Posterior cingulate gyrus (tissue), 11 donors: ENCODE results near the gene ARL6IP5.

Experiments used
- DNase-seq, 10 donors: peaks; one replicate each; pipeline versions ENCODE4 v3.0.0 to v3.0.0-alpha.2; 2020 to 2021; ENCODE audit warnings: mixed read lengths in 3 of 10
- intact Hi-C: fragments of 100-400 bp; cut with DNase I; formaldehyde crosslinking; loops from one replicate; pipeline ENCODE4 v1.15.1; 2023

ARL6IP5 gene

DNA sequence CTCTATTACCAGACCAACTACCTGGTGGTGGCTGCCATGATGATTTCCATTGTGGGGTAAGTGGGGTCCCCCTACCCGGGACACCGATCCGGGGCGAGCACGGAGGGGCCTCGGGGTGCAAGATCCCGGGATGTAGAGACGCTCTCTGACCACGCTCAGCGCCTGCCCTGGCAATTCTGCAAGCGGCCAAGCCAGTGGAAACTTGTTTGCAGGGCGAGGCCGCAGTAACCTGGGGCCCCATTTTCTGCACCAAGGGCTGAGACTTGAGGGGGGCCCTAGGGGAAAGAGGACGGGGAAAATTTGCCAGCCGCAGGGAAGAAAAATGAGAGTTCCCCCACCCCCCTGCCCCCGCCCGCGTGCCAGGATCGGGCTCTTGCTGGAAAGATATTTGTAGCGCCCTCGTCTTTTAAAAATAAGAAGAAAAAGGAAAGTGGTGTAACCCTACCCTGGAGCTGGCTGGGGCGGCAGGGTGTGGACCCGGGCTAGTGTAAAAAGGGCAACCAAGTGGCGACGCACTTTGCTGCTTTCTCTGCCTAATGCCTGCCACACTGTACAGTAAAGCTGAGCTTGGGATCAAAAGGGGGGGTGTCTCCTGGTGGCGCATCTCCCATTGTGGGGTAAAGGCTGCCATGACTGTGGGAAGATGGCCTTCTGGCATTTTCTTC, 563 bp downstream of the ARL6IP5 start:
- DNase-seq, result peak in 8 of 10 donors; percentile 16 to 88 (median 56)
- intact Hi-C loops, result no loop called here

DNA sequence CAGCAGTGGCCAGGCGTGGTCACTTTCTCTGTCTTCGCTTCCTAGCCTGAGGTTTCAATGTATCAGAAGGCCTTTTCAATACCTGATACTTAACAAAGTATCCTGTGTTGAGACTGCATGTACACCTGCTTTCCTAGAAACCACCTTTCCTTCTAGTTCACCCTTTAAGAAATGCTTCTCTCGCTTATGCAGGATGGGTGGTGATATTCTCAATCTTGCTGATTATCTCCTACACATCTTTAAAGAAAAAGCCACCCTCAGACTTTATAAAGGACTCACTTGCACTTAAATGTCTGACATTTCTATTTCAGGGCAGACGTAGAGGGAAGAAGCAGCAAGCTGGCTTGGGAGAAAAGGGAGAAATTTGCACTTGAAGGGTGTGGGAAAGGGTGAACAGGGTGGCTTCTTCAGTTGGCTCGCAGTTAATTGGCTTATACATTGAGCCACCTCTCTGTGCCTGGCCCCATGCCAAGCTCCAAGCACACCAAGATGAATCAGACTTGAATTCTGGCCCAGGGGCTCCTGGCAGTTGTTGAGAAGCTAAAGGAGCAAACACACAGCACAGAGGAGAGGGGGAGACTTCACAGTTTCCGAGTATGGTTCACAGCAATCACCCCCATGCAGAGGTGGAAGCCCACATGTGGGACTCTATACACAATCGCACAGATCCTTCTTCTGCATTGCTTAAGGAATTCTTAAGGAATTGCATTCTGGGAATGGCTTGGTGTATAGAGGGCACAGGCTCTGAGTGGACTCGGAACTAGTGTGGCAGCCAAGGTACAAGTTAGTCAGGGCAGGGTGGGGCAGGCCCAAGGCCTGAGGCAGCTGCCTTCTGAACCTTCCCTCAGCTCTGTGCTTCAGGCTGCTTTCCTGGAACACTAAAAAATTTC, 1.3 kb downstream of the ARL6IP5 start:
- DNase-seq, result peak; percentile 63 to 97 (median 82)
- intact Hi-C loops, result no loop called here

DNA sequence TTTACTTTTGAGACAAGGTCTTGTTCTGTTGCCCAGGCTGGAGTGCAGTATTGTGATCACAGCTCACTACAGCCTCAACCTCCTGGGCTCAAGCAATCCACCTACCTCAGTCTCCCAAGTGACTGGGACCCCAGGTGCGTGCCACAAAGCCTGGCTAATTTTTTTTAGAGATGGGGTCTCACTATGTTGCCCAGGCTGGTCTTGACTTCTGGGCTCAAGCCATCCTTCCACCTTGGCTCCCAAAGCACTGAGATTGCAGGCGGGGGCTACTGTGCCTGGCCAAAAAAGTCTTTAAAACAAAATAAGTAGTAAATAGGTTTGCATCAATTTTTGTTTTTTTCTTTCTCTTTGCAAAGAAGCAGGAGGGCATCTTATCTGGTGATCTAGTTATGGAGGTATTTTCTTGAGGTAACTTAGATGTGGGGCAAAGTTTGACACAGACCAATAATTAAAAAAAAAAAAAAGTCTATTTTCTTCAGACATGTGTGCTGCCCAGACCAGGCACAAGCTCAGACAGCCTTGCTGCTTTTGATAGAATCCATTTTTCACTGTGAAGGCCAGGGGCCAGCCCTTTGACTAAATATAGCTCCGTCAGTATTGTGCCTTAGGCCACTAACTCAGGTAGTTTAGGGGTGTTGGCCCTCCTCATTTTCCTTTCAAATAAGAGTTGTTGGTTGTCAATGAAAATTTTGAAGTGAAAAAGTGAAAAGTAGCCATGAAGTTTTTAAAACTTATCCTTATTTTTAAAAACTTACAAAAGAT, 2.5 kb downstream of the ARL6IP5 start:
- intact Hi-C loops, result no loop called here

DNA sequence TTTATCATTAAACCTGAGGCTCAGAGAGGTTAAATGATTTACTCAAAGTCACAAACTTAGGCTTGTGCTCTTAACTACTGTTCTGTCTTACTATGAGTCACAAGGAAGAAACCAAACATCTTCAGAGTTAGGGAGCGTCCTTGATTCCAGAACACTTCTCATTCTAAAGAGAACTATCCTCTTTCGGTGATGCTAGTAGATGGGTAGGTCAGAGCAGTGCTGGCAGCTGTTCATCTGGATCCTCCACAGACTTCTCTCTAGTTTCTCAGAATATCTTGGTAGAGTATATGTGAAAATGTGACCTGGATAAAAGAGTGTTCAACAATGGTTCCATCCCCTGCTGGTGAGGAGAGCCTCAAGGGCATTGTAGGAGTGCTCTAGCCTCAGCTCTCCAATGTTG, 3.3 kb downstream of the ARL6IP5 start:
- intact Hi-C loops, result no loop called here

More for the DNA sequence above, 2.5 kb downstream of the ARL6IP5 start:
- DNase-seq, result no peak

DNA sequence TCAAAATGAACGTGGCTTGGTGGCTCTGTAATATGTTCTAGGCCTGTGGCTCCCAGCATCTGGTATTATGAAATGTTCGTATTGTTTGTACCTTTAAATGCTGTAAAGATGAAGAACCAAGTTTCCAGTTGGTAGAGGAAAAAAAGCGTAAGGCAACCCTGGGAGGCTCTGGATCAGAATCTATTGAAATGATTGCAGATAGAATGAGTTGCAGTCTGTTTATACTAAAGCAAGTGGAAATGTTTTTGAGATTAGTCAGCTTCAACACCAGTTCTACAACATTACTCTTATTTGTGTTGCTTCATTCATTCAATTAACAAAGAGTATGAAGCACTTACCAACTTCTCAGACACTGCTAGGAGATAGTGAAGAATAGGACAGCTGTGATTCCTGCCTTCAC, 5.3 kb downstream of the ARL6IP5 start:
- intact Hi-C loops, result no loop called here
- no peak for DNase-seq

More for the DNA sequence above, 3.3 kb downstream of the ARL6IP5 start:
- DNase-seq, result no peak

DNA sequence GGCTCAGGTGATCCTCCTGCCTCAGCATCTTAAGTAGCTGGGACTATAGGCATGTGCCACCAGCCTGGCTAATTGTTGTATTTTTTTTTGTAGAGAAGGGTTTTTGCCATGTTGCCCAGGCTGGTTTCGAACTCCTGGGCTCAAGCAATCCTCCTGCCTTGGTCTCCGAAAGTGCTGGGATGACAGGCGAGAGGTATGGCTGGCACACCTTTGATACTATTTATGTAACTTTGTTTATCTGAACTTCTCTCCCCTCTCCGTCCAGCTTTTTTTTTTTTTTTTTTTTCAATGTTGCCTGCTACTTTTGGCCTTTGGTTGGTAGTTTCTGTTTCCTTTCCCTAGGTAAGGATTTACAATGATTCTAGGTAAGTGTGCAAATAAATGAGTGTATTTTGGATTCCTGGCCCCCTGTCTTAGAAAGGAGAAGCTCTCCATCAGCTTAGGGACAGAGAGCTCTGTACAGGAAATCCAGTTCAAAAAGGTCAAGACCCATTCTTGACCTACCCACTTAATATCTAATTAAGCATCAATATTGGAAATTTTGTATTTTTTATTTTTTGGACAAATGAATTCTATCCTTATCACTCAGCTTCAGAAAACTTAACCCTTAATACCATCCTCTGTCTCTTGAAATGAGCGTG, 6.8 kb downstream of the ARL6IP5 start:
- intact Hi-C loops, result no loop called here
- no peak for DNase-seq

DNA sequence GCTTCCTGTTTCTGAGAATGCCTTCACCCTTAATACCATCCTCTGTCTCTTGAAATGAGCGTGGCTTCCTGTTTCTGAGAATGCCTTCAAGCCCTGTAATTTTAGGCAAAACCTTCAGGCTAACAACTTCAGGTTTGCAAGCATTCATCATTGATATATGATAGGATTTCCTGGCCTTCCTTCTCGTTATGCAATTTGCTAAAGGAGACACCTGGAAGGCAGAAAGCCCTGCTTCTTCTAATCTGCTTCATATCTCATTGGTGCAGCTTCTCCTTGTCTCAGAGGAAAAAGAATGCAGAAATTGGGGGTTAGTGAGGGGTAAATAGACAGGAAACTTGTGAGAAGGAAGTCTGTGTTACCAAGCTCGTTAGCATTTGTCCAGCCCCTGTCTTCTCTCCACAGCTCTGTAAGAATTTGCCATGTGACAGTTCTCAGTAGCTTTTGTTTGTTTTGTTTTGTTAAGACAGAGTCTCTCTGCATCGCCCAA, 7.3 kb downstream of the ARL6IP5 start:
- intact Hi-C loops, result no loop called here
- no peak for DNase-seq

DNA sequence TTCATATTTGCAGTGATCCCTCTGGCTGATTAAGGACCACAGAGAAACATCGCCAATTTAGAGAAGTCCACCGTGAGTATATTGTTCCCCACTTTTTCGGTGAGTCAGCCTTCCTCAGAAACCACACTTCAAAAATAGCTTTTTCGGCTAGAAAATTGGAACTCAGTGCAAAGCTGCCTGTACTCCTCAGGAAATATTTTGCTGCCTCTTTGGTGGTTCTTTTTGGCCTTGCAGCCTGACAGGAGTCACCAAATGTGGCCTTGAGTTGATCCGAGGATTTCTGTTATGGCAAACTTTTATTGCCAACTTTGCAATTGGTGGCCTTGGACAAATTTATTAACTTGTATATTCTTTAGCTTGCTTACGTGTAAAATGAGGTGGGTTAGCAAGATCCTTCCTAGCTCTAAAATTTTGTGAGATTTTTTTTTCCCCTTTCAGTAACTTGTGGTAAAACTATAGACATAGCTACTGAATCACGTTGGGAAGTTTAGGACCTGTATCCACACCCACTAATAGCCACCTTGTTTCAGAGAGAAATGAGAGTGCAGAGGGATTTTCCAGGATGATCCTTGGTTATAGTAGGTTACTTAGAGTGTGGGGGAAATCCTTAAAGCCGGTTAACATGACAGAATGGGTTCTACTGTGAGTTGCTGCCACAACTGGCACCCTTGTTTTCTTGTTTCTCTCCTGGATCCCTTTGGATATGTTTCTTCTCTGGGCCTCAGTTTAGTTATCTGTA, 9.9 kb downstream of the ARL6IP5 start:
- intact Hi-C loops, result no loop called here
- no peak for DNase-seq

DNA sequence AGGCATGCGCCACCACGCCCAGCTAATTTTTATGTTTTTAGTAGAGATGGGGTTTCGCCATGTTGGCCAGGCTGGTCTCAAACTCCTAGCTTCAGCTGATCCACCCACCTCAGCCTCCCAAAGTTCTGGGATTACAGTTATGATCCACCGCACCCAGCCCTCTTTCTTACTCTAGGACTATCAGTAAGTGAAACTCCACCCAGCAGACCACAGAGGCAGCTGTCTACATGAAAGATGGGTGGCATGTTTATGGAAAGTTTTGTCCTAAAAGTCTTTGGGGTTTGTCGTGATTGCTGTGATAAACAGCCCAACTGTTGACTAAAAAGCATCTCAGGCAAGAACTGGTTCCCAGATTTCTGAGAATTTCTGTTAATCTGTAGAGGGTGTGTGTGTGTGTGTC, 10.9 kb downstream of the ARL6IP5 start:
- no peak for DNase-seq
- intact Hi-C loops, result no loop called here

DNA sequence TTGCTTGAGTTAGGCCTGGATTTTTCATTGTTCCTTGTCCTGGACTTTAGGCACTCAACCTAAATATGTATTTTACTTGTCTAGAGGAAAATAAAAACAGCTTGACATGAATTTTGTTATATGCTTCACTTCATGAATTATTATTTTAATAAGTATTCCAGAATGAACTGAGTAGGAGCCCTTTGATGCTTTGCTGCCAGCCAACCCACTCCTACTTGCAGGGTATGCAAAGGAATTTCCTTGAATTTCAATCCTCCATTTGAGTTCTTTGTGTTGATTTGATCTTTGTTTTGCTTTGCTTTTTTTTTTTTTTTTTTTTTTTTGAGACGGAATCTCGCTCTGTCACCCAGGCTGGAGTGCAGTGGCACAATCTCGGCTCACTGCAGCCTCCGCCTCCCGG, 11.6 kb downstream of the ARL6IP5 start:
- DNase-seq, result no peak
- intact Hi-C loops, result no loop called here

DNA sequence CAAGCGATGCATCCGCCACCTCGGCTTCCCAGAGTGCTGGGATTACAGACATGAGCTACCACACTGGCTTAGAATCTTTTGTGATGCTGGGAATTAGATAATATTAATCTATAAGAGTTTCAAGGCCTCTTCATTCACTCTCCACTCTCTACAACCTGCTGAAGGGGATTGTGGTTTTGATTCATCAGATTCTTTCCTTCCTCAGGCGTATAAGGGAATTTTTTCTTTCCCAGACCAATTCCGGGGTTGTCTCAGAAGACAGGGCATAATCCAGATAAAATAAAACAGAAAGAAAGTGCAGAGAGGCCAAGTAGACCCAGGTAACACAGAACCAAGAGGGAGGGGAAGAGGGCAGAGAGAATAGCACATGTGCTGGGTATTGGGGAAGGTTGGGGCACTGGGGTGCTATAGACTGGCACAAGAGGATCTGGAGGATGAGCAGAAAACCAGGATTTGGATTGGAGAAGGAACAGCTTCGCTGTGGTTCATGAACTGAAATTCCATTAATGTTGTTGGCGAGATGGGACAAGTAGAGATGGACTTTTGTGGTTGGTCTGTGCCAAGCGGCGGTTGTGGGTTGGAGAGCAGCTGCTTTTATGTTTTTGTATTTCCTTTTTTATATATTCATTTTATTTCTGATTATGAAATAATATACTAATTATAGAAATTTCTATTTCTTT, 12.8 kb downstream of the ARL6IP5 start:
- DNase-seq, result no peak
- intact Hi-C loops, result no loop called here

DNA sequence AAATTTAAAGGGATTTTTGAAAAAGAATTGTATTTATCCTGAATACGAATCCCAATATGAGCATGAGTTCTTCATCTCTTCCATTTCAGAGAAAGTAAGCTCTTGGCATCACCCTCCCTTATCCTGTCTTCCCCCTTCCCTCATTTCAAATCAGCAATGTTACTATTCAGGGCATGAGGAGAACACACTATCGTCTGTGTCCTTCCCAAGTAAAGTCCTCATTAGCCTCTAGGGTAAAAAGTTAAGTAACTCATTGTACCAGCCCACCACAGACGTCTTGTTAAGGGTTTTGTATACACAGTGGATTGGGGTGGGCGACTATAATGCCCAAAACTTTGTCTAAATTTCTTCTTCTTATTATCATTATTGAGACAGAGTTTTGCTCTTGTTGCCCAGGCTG, 14.8 kb downstream of the ARL6IP5 start:
- intact Hi-C loops, result no loop called here
- DNase-seq, result no peak

DNA sequence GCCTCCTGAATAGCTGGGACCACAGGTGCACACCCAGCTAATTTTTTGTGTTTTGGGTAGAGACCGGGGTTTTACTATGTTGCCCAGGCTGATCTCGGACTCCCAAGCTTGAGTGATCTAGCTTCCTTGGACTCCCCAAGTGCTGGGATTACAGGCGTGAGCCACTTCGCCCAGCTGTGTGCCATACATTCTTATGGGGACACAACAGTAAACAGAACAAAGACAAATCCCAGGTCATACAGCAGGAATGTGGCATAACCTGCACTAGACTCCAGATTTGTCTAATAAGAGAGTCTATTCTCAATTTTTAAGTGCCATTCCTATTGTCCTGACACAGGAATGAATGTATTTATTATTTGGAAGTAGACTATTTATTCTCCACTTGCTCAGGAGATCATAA, 17.6 kb downstream of the ARL6IP5 start:
- DNase-seq, result no peak
- intact Hi-C loops, result no loop called here

DNA sequence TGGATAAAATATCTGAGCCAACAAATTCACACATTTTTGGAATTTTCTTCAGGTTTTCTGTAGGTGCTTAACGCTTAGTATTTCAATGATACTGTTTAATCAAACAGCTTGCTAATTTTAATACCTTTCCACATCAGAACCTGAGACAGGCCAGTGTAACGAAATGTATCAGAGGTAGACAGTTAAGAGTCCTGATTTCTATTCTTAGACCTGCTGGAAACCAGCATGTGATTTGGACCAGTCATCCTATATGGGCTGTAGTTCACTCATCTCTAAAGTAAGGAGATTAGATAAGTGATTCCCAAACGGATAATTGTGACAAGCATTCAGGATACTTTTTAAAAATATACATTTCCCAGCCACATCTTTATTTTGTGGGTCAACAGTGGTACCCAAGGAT, 18.4 kb downstream of the ARL6IP5 start:
- intact Hi-C loops, result no loop called here
- DNase-seq, result no peak

DNA sequence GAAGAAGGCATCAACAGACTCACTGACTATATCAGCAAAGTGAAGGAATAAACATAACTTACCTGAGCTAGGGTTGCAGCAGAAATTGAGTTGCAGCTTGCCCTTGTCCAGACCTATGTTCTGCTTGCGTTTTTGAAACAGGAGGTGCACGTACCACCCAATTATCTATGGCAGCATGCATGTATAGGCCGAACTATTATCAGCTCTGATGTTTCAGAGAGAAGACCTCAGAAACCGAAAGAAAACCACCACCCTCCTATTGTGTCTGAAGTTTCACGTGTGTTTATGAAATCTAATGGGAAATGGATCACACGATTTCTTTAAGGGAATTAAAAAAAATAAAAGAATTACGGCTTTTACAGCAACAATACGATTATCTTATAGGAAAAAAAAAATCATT, 19.8 kb downstream of the ARL6IP5 start:
- intact Hi-C loops, result no loop called here

DNA sequence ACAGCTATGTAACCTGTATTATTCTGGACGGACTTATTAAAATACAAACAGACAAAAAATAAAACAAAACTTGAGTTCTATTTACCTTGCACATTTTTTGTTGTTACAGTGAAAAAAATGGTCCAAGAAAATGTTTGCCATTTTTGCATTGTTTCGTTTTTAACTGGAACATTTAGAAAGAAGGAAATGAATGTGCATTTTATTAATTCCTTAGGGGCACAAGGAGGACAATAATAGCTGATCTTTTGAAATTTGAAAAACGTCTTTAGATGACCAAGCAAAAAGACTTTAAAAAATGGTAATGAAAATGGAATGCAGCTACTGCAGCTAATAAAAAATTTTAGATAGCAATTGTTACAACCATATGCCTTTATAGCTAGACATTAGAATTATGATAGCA, 20.6 kb downstream of the ARL6IP5 start:
- DNase-seq, result no peak
- intact Hi-C loops, result no loop called here

More for the DNA sequence above, 19.8 kb downstream of the ARL6IP5 start:
- DNase-seq, result no peak

DNA sequence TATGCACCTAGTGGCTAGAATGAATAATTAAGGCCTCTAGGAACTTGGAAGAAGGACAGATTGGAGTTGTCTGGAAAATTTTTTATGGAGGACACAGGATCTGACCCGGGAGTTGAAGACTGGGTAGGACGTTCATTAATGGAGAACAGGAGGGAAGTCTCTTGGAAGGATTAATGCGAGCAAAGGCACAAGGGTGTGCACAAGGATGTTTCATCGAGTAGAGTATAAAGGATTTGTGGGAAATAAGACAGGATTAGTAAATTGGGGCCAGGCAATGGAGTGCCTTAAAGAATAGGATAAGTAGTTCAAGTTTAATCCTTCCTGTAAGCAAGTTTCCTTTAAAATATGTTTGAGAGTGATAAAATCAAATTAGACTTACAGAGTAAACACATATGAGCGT, 23.1 kb downstream of the ARL6IP5 start:
- intact Hi-C loops, result no loop called here

DNA sequence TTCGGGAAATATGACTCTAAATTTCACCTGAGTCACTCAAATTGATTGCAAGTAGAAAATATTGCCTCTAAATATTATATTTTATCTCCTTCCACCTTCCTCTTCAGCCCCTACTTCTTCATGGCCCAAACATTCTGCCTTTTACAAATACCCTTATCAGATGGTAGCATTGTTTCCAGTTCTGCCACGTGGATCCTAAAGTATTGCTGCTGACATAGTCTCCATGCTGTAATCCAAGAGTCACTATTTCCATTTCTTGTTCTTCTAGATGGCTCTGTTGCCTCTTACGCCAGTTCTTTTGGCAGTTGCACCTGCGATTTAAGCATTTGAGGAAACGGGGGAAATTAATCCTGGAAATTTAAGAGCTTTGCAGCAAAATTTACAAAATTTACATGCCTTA, 24.1 kb downstream of the ARL6IP5 start:
- DNase-seq, result no peak
- intact Hi-C loops, result no loop called here

More for the DNA sequence above, 23.1 kb downstream of the ARL6IP5 start:
- DNase-seq, result no peak

DNA sequence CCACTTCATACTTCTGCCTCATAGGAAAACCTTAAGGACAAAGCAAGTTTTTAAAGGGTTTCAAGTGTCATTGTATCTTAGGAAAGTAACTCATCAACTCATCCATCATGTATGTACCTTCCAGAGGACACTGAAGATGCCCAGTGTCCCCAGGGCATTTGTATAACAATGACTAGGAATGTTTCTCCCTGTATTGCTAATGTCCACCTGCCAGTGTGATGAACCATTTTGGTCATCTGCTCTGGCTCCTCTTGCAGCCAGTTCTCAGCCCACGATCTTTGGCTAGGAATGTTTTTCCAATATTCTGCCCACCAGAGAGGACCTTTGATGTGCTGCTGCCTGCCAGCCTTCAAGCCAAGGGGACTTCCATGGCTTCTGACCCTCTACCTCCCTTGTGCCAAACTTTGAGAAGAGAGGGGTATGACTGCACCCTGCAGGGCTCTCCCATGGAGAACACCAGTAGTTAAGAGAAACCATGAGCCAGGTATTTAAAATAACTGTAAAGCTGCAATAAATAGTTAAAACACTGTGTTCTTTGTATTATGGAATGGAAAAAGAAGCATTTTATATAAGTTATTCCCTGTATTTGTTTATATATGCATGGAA, 26.3 kb downstream of the ARL6IP5 start:
- intact Hi-C loops, result no loop called here
- DNase-seq, result no peak
